Liver (tissue), 9 donors: Measurements from ENCODE around the gene HOPX. TPM values are rescaled to one million over a fixed set of nuclear protein-coding genes. Genes with fewer than 3 reads are reported as not detected.
"Not testable (repeated sequence)": the region's sequence is repeated elsewhere in the genome, so short reads cannot be mapped to it uniquely, and the experiment has no call there.

Source experiments
- DNase-seq: peaks from one replicate; pipeline ENCODE4 v3.0.0-alpha.2; 2017; ENCODE audit warnings: low spot score
- H3K27ac ChIP-seq, 2 donors: one replicate each; pipeline ENCODE4 v1.7.0; 2013; ENCODE audit warnings: inconsistent platforms in 2 of 2, low read length in 2 of 2, control low read depth in 1 of 2, low read depth in 1 of 2, mild to moderate bottlenecking in 1 of 2
- H3K27me3 ChIP-seq, 4 donors: one replicate each; pipeline versions ENCODE4 v1.6.1 to v1.7.0; 2013; ENCODE audit warnings: low read length in 3 of 4, inconsistent platforms in 1 of 4, mild to moderate bottlenecking in 1 of 4, moderate library complexity in 1 of 4; ENCODE audit not compliant: control insufficient read depth in 4 of 4, insufficient read depth in 4 of 4
- H3K36me3 ChIP-seq, 4 donors: one replicate each; pipeline versions ENCODE4 v1.6.1 to v1.7.0; 2013; ENCODE audit warnings: low read length in 3 of 4, mild to moderate bottlenecking in 3 of 4, low read depth in 1 of 4, moderate library complexity in 1 of 4; ENCODE audit not compliant: control insufficient read depth in 4 of 4, insufficient read depth in 3 of 4
- H3K4me1 ChIP-seq, 4 donors: one replicate each; pipeline versions ENCODE4 v1.6.1 to v1.7.0; 2013; ENCODE audit warnings: low read length in 3 of 4, mild to moderate bottlenecking in 3 of 4, moderate library complexity in 1 of 4; ENCODE audit not compliant: control insufficient read depth in 4 of 4, insufficient read depth in 4 of 4
- H3K4me3 ChIP-seq, 3 donors: one replicate each; pipeline versions ENCODE4 v1.6.1 to v1.7.0; 2013; ENCODE audit warnings: low read length in 3 of 3, control low read depth in 1 of 3, low read depth in 1 of 3, mild to moderate bottlenecking in 1 of 3
- H3K9ac ChIP-seq, 2 donors: one replicate each; pipeline ENCODE4 v1.7.0; 2013; ENCODE audit warnings: low read length in 2 of 2, mild to moderate bottlenecking in 2 of 2, moderate library complexity in 2 of 2, control low read depth in 1 of 2, low read depth in 1 of 2
- H3K9me3 ChIP-seq, 4 donors: one replicate each; pipeline versions ENCODE4 v1.6.1 to v1.7.0; 2013; ENCODE audit warnings: low read length in 3 of 4; ENCODE audit not compliant: control insufficient read depth in 4 of 4
- EGR1 ChIP-seq, 2 donors: IDR thresholded peaks; 2 replicates each; pipeline ENCODE4 v1.6.1; 2016 to 2018; ENCODE audit warnings: antibody characterized with exemption in 2 of 2, low read depth in 2 of 2
- FOXA1 ChIP-seq: IDR thresholded peaks from 2 replicates; pipeline ENCODE4 v1.6.1; 2016; ENCODE audit warnings: antibody characterized with exemption
- HNF4A ChIP-seq, 2 donors: conservative IDR thresholded peaks; 2 replicates each; pipeline ENCODE4 v1.6.1; 2016; ENCODE audit warnings: antibody characterized with exemption in 2 of 2, mild to moderate bottlenecking in 2 of 2
- HNF4G ChIP-seq: IDR thresholded peaks from 2 replicates; pipeline ENCODE4 v1.6.1; 2016; ENCODE audit warnings: antibody characterized with exemption
- JUND ChIP-seq, 2 donors: IDR thresholded peaks; 2 replicates each; pipeline ENCODE4 v1.6.1; 2016; ENCODE audit warnings: antibody characterized with exemption in 2 of 2
- NR2F2 ChIP-seq: IDR thresholded peaks from 2 replicates; pipeline ENCODE4 v1.6.1; 2016; ENCODE audit warnings: antibody characterized with exemption
- RAD21 ChIP-seq, 2 donors: IDR thresholded peaks; 2 replicates each; pipeline ENCODE4 v1.6.1; 2016; ENCODE audit warnings: antibody characterized with exemption in 2 of 2, mild to moderate bottlenecking in 2 of 2
- RXRA ChIP-seq, 2 donors: IDR thresholded peaks; 2 replicates each; pipeline ENCODE4 v1.6.1; 2017 to 2018; ENCODE audit warnings: antibody characterized with exemption in 2 of 2, mild to moderate bottlenecking in 1 of 2
- SP1 ChIP-seq: IDR thresholded peaks from 2 replicates; pipeline ENCODE4 v1.6.1; 2018; ENCODE audit warnings: antibody characterized with exemption, mild to moderate bottlenecking
- TAF1 ChIP-seq: conservative IDR thresholded peaks from 2 replicates; pipeline ENCODE4 v1.6.1; 2016; ENCODE audit warnings: antibody characterized with exemption, mild to moderate bottlenecking
- YY1 ChIP-seq: IDR thresholded peaks from 2 replicates; pipeline ENCODE4 v1.6.1; 2016; ENCODE audit warnings: antibody characterized with exemption, mild to moderate bottlenecking
- WGBS: extraction: QIAGEN DNeasy Blood & Tissue Kit; methylation state at CpG from one replicate; pipeline ENCODE4 v1.1.7; 2013; 5-methylcytosine and 5-hydroxymethylcytosine counted together
- polyA plus RNA-seq, 2 donors: library from polyadenylated mRNA; stranded (reverse) in 1 of 2; unstranded in 1 of 2; fragments of 200-250 nt in 1 of 2; fragments of >200 nt in 1 of 2; fragmentation: Nextera tagmentation in 1 of 2; extraction: Ambion mirVana in 1 of 2; gene quantifications; one replicate each; pipeline versions ENCODE4 v1.2.1 to v1.2.3, GENCODE V29; 2013 to 2015
- total RNA-seq, 2 donors: library from RNA; depleted of rRNA; stranded (reverse); fragments of >200 nt; gene quantifications; one replicate each; pipeline ENCODE4 v1.2.3, GENCODE V29; 2014
- TF ChIP-seq, protein P1 (sequence below): IDR thresholded peaks from 2 replicates; pipeline ENCODE4 v1.6.1; 2016; ENCODE audit warnings: antibody characterized with exemption
- TF ChIP-seq, protein P2 (sequence below): fragments of 150-350 bp; IDR thresholded peaks from 2 replicates; pipeline ENCODE4 v1.5.1; 2017; ENCODE audit warnings: improper control_type of control experiment, low read depth, low read length; ENCODE audit not compliant: missing input control
- TF ChIP-seq, protein P3 (sequence below): IDR thresholded peaks from 2 replicates; pipeline ENCODE4 v1.6.1; 2016; ENCODE audit warnings: antibody characterized with exemption, mild to moderate bottlenecking
- TF ChIP-seq, protein P4 (sequence below): IDR thresholded peaks from 2 replicates; pipeline ENCODE4 v1.6.1; 2016; ENCODE audit warnings: antibody characterized with exemption
- donor health status: healthy.
- donor health status: healthy.
- donor health status: healthy.
- donor health status: healthy.
- donor health status: healthy.

The HOPX gene
- total and polyA plus RNA-seq, 4 donors, result 0.40 to 2.4 (median 0.63) TPM

DNA sequence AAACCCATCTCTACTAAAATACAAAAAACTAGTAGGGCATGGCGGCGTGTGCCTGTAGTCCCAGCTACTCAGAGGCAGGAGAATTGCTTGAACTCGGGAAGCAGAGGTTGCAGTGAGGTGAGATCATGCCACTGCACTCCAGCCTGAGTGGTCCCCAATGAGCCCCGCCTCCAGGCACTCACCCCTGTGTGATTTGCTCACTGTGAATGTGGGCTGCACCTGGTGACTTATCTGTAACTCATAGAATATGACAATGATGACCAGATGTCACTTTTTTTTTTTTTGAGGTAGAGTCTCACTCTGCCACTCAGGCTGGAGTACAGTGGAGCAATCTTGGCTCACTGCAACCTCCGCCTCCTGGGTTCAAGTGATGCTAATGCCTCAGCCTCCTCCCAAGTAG is 49.0 kb upstream of the HOPX start (continued):
- TF ChIP-seq, protein P1, sequence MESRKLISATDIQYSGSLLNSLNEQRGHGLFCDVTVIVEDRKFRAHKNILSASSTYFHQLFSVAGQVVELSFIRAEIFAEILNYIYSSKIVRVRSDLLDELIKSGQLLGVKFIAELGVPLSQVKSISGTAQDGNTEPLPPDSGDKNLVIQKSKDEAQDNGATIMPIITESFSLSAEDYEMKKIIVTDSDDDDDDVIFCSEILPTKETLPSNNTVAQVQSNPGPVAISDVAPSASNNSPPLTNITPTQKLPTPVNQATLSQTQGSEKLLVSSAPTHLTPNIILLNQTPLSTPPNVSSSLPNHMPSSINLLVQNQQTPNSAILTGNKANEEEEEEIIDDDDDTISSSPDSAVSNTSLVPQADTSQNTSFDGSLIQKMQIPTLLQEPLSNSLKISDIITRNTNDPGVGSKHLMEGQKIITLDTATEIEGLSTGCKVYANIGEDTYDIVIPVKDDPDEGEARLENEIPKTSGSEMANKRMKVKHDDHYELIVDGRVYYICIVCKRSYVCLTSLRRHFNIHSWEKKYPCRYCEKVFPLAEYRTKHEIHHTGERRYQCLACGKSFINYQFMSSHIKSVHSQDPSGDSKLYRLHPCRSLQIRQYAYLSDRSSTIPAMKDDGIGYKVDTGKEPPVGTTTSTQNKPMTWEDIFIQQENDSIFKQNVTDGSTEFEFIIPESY, result no peak

DNA sequence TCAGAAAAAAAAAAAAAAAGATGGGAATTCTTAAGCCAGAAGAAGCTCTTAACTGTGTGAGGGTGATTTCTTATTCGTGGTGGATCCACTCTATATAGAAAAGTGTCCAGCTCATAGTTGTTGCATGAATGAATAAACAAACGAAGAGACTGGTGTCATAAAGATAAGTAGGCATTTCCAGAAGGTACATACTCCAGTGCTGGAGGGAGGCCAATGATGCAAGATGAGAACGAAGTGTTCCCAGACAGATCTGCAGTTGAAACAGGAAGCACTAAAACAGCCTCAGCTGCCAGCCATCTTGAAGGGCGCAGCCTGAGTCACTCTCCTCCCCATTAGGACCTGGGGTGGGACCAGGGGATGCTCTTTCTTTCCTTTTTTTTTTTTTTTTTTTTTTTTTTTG is 47.4 kb upstream of the HOPX start:
- no peaks in the 10 kb centered on the region for H3K4me1 ChIP-seq
- no peak overlapping the region for H3K27ac ChIP-seq
- no peaks in the 10 kb centered on the region for H3K36me3 ChIP-seq
- H3K9me3 ChIP-seq, result no peaks in the 10 kb centered on the region
- whole genome bisulfite sequencing, result 50% methylated on average over 4 of the region's 4 CpGs
- no peak for DNase-seq
- no peak overlapping the region for H3K9ac ChIP-seq
- H3K27me3 ChIP-seq, result no peaks in the 10 kb centered on the region
- no peak overlapping the region for H3K4me3 ChIP-seq
- TF ChIP-seq YY1 (no peak), SP1 (peak; percentile 45), NR2F2 (peak; percentile 14)

DNA sequence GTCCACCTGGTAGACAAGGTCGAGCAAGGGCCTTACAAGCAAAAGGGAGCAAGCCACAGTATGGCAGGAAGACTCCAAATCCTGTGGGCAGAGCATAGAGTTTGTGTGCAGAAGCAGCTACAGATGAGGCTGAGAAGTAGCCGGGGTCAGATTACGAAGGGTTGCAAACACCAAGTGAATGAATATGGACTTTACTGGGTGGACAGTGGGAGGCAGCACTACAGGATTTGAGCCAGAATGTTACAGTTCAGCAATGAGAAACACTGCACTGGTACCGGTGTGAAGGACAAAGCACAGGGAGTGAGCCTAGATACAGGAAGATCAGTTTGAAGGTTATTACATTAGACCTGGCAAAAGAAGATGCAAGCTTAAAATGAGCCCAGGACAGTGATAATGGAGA is 46.1 kb upstream of the HOPX start:
- TF ChIP-seq, protein P2, sequence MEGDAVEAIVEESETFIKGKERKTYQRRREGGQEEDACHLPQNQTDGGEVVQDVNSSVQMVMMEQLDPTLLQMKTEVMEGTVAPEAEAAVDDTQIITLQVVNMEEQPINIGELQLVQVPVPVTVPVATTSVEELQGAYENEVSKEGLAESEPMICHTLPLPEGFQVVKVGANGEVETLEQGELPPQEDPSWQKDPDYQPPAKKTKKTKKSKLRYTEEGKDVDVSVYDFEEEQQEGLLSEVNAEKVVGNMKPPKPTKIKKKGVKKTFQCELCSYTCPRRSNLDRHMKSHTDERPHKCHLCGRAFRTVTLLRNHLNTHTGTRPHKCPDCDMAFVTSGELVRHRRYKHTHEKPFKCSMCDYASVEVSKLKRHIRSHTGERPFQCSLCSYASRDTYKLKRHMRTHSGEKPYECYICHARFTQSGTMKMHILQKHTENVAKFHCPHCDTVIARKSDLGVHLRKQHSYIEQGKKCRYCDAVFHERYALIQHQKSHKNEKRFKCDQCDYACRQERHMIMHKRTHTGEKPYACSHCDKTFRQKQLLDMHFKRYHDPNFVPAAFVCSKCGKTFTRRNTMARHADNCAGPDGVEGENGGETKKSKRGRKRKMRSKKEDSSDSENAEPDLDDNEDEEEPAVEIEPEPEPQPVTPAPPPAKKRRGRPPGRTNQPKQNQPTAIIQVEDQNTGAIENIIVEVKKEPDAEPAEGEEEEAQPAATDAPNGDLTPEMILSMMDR, result no peak
- TF ChIP-seq EGR1 (IDR thresholded peaks at IDR 0.05; ENCODE audit: low read depth in 2 of 2), result no peak
- no peak for TF ChIP-seq RXRA (IDR thresholded peaks at IDR 0.05)
- no peak for TF ChIP-seq HNF4G
- TF ChIP-seq, protein P3, sequence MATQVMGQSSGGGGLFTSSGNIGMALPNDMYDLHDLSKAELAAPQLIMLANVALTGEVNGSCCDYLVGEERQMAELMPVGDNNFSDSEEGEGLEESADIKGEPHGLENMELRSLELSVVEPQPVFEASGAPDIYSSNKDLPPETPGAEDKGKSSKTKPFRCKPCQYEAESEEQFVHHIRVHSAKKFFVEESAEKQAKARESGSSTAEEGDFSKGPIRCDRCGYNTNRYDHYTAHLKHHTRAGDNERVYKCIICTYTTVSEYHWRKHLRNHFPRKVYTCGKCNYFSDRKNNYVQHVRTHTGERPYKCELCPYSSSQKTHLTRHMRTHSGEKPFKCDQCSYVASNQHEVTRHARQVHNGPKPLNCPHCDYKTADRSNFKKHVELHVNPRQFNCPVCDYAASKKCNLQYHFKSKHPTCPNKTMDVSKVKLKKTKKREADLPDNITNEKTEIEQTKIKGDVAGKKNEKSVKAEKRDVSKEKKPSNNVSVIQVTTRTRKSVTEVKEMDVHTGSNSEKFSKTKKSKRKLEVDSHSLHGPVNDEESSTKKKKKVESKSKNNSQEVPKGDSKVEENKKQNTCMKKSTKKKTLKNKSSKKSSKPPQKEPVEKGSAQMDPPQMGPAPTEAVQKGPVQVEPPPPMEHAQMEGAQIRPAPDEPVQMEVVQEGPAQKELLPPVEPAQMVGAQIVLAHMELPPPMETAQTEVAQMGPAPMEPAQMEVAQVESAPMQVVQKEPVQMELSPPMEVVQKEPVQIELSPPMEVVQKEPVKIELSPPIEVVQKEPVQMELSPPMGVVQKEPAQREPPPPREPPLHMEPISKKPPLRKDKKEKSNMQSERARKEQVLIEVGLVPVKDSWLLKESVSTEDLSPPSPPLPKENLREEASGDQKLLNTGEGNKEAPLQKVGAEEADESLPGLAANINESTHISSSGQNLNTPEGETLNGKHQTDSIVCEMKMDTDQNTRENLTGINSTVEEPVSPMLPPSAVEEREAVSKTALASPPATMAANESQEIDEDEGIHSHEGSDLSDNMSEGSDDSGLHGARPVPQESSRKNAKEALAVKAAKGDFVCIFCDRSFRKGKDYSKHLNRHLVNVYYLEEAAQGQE, result no peak
- TF ChIP-seq HNF4A (conservative IDR thresholded peaks at IDR 0.05), result no peak
- TF ChIP-seq, protein P1, result no peak
- no peak for TF ChIP-seq TAF1
- TF ChIP-seq JUND (IDR thresholded peaks at IDR 0.05), result no peak
- TF ChIP-seq YY1, result no peak
- no peak for TF ChIP-seq RAD21 (IDR thresholded peaks at IDR 0.05)
- no peak for TF ChIP-seq FOXA1
- no peak for TF ChIP-seq NR2F2
- TF ChIP-seq, protein P4, sequence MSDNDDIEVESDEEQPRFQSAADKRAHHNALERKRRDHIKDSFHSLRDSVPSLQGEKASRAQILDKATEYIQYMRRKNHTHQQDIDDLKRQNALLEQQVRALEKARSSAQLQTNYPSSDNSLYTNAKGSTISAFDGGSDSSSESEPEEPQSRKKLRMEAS, result no peak
- Histone ChIP-seq H3K4me1 (no peaks in the 10 kb centered on the region), H3K4me3 (no peak overlapping the region), H3K9me3 (no peaks in the 10 kb centered on the region), H3K9ac (no peak overlapping the region), H3K27me3 (no peaks in the 10 kb centered on the region), H3K27ac (no peak overlapping the region), H3K36me3 (no peaks in the 10 kb centered on the region)
- DNase-seq, result no peak
- WGBS, result 59% methylated on average over 4 of the region's 4 CpGs

DNA sequence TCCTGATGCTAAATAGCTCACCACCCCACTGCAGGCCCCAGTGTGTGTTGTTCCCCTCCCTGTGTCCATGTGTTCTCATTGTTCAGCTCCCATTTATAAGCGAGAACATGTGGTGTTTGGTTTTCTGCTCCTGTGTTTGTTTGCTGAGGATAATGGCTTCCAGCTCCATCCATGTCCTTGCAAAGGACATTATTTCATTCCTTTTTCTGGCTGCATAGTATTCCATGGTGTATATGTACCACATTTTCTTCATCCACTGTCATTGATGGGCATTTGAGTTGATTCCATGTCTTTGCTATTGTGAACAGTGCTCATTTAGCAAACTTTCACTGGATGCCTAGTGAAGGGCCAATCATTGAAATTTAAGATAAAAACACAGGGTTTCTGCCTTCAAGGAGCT is 45.5 kb upstream of the HOPX start:
- H3K9ac ChIP-seq, H3K9me3 ChIP-seq, H3K4me3 ChIP-seq, H3K27me3 ChIP-seq, H3K4me1 ChIP-seq, H3K27ac ChIP-seq, DNase-seq, H3K36me3 ChIP-seq: not testable (repeated sequence)
- WGBS, result 84% methylated on average over 1 of the region's 1 CpG
